Measurements from ENCODE around the gene ALPP. TPM values are rescaled to one million over a fixed set of nuclear protein-coding genes. Genes with fewer than 3 reads are reported as not detected.

ALPP gene
- total RNA-seq, 1 donor from 2014 or later: not detected

DNA sequence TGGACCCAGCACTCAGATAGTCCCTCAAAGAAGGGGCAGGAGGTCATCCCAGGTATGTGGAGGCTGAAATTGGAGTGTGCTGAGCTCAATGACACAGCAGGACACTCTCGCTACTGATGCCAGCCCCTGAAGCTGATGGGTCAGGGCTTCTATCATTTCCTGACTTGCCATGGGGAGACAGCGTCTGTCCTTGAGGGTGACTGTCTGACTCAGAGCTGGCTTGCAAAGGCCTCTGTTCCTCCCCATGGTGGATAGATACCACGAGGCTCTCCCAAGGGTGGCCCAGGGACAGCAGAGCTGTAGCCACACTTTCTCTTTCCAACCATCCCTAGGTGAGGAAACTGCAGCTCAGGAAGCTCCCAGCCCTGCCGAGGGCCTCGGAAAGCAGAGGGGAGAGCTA is 38.9 kb downstream of the ALPP start:
- peaks cover under 1% of the 10 kb centered on the region for H3K9me3 Mint-ChIP-seq (ENCODE audit: unreplicated experiment)
- peaks cover 49% of the 10 kb centered on the region for H3K27me3 Mint-ChIP-seq (ENCODE audit: unreplicated experiment)
- H3K36me3 Mint-ChIP-seq (ENCODE audit: unreplicated experiment): peaks cover under 1% of the 10 kb centered on the region
- DNase-seq (ENCODE audit: extremely low spot score, unreplicated experiment): no peak
- no peak overlapping the region for H3K27ac Mint-ChIP-seq (ENCODE audit: unreplicated experiment)
- TF ChIP-seq, protein P1, sequence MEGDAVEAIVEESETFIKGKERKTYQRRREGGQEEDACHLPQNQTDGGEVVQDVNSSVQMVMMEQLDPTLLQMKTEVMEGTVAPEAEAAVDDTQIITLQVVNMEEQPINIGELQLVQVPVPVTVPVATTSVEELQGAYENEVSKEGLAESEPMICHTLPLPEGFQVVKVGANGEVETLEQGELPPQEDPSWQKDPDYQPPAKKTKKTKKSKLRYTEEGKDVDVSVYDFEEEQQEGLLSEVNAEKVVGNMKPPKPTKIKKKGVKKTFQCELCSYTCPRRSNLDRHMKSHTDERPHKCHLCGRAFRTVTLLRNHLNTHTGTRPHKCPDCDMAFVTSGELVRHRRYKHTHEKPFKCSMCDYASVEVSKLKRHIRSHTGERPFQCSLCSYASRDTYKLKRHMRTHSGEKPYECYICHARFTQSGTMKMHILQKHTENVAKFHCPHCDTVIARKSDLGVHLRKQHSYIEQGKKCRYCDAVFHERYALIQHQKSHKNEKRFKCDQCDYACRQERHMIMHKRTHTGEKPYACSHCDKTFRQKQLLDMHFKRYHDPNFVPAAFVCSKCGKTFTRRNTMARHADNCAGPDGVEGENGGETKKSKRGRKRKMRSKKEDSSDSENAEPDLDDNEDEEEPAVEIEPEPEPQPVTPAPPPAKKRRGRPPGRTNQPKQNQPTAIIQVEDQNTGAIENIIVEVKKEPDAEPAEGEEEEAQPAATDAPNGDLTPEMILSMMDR (IDR thresholded peaks at IDR 0.05): no peak
- H3K4me3 Mint-ChIP-seq (ENCODE audit: unreplicated experiment): no peak overlapping the region
- peaks cover 17% of the 10 kb centered on the region for H3K4me1 Mint-ChIP-seq (ENCODE audit: unreplicated experiment)

DNA sequence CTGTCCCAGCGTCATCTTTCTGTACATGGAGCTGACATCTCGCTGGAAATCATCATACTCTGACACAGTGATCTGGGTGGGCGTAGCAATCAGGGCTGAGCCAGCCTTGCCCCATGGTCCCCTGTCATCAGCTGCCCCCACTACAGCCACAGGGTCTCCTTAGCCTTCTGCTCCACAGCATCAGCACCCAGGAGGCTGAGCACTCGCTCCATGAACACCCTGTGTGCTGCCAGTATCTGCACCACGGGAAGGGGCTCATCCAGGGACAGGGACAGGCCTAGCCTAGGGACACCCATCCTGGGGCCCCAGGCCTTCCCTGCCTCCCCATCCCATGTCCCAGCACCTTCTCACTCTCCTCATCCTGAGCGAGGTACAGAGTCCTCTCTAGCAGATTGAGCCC is 39.5 kb downstream of the ALPP start:
- Mint-ChIP-seq H3K4me3 (ENCODE audit: unreplicated experiment) (peak overlapping the region; percentile 77), H3K4me1 (ENCODE audit: unreplicated experiment) (peaks cover 17% of the 10 kb centered on the region), H3K36me3 (ENCODE audit: unreplicated experiment) (peaks cover 3% of the 10 kb centered on the region), H3K27ac (ENCODE audit: unreplicated experiment) (no peak overlapping the region), H3K27me3 (ENCODE audit: unreplicated experiment) (peaks cover 49% of the 10 kb centered on the region), H3K9me3 (ENCODE audit: unreplicated experiment) (peaks cover 5% of the 10 kb centered on the region)
- TF ChIP-seq, protein P1 (IDR thresholded peaks at IDR 0.05): no peak
- no peak for DNase-seq (ENCODE audit: extremely low spot score, unreplicated experiment)

DNA sequence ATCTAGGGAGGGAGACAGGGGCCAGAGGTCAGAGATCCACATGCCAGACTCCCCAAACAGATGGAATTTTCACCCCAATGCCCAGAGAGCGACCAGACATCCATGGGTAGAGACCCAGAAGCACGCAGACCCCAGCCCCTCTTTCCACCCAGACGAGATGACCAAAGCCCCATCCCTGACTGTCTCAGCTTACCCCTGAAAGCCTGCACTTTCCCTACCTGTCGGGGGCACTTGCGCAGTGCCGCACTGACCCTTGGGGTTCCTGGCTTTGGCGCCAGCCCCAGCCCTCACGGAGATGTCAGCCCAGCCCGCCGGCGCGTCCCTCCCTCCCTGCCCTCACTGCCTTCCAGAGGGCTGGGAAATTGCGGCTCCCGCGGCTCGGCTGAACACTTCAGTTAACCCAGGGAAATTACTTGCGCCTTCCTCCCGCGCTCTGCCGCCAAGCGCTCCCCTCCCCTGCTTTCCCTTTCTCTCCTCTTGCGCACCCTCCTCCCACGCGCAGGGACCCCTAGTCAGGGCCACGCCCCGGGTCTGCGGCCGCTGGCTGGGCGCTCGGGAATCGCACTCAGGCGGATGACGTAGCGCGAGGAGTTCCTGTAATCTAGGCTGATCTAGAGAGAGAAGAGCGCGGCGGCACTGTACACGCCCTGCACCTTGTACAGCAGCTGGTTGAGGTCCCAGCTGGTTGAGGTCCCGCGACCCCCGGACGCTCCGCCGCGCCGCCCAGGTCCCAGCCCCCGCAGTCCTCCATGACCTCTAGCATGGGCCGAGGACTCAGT is 40.1 kb downstream of the ALPP start:
- Mint-ChIP-seq H3K9me3 (ENCODE audit: unreplicated experiment) (peaks cover 5% of the 10 kb centered on the region), H3K36me3 (ENCODE audit: unreplicated experiment) (peaks cover 3% of the 10 kb centered on the region), H3K27me3 (ENCODE audit: unreplicated experiment) (peaks cover 49% of the 10 kb centered on the region), H3K4me3 (ENCODE audit: unreplicated experiment) (peak overlapping the region; percentile 77), H3K27ac (ENCODE audit: unreplicated experiment) (no peak overlapping the region), H3K4me1 (ENCODE audit: unreplicated experiment) (peaks cover 17% of the 10 kb centered on the region)
- no peak for DNase-seq (ENCODE audit: extremely low spot score, unreplicated experiment)
- TF ChIP-seq, protein P1 (IDR thresholded peaks at IDR 0.05): no peak

DNA sequence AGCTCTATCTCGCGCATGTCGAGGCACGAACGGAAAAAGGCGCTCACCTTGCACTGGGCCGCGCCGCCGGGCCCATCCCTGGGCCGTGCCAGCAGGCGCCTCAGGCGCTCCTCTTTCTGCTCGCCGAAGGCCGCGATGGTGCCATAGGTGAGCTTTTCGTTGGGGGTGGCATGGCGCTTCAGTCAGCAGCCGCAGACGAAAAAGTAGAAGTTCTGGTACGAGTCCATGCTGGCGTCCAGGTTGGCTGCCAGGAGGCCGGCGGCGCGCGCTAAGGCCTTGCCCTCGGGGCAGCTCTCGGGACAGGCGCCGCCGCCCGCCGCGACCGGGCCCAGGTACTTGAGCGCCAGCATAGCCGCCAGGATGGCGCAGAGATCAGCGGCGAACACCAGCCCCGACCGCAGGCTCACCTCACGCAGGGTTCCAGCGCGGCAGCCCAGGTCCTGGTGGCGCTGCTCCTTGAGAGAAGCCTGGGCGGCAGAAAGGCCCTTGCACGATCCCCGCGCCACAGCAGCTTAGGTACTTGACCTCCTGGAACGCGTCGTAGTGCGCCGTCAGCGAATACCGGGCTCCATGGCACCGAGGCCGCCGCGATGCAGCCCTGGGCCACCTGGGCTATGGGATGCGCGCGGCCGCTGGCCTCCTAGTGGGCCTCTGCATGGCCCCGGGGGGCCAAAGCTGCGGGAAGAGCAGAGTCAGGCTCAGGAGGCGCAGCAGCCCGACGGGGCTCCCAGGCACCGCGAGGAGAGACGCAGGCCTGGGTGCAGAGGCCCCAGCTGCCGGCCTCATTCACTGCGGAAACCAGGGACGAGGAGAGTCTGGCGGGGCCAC is 40.9 kb downstream of the ALPP start:
- DNase-seq (ENCODE audit: extremely low spot score, unreplicated experiment): no peak
- H3K27me3 Mint-ChIP-seq (ENCODE audit: unreplicated experiment): peaks cover 49% of the 10 kb centered on the region
- TF ChIP-seq, protein P1 (IDR thresholded peaks at IDR 0.05): no peak

DNA sequence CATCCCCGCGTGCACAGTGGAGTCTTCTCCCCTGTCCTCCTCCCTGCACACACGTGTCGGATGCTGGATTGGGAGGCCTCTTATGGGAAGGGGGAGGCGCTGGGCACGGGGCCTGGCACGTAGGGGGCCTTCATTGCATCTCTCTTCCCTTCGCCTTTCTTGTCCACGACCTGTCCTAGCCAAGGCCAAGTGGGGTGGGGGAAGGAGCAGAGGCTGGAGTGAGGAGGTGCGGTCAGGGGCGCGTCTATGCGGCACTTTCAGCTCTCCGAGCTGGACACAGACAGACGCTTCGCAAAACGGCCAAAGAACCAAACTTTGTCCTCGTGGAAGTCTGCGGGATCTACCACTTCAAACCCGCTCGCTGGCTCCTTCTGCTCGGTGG is 41.5 kb downstream of the ALPP start:
- Mint-ChIP-seq H3K4me3 (ENCODE audit: unreplicated experiment) (peak overlapping the region; percentile 62), H3K36me3 (ENCODE audit: unreplicated experiment) (peaks cover 3% of the 10 kb centered on the region), H3K9me3 (ENCODE audit: unreplicated experiment) (peaks cover 5% of the 10 kb centered on the region), H3K27me3 (ENCODE audit: unreplicated experiment) (peaks cover 50% of the 10 kb centered on the region), H3K27ac (ENCODE audit: unreplicated experiment) (no peak overlapping the region), H3K4me1 (ENCODE audit: unreplicated experiment) (peaks cover 17% of the 10 kb centered on the region)
- TF ChIP-seq, protein P1 (IDR thresholded peaks at IDR 0.05): no peak
- no peak for DNase-seq (ENCODE audit: extremely low spot score, unreplicated experiment)

More for the DNA sequence above, 40.9 kb downstream of the ALPP start:
- Mint-ChIP-seq H3K27ac (ENCODE audit: unreplicated experiment) (no peak overlapping the region), H3K36me3 (ENCODE audit: unreplicated experiment) (peaks cover 3% of the 10 kb centered on the region), H3K4me1 (ENCODE audit: unreplicated experiment) (peaks cover 17% of the 10 kb centered on the region), H3K9me3 (ENCODE audit: unreplicated experiment) (peaks cover 5% of the 10 kb centered on the region), H3K4me3 (ENCODE audit: unreplicated experiment) (peak overlapping the region; percentile 77)

Data from osteocyte (in vitro differentiated cells).